HG03565 (cell line): ENCODE measurements around the gene PIH1D1.

ENCODE experiments used
- ATAC-seq: cut with Tn5 transposase; IDR thresholded peaks from one replicate; pipeline ENCODE4 v1.9.1; 2021; ENCODE audit warnings: mild to moderate bottlenecking, moderate library complexity; ENCODE audit not compliant: unreplicated experiment

The PIH1D1 gene

GRCh38 chr19:49451430-49452181 is at the start of gene PIH1D1:
PIH1D1 (minus strand) TSS chr19:49451814; CDS start chr19:49451574, 240 bp downstream.
- ATAC-seq, result peak; percentile 49

GRCh38 chr19:49499030-49499670 is 47.5 kb upstream of the PIH1D1 start:
- no peak for ATAC-seq

GRCh38 chr19:49498475-49498874 is 46.9 kb upstream of the PIH1D1 start:
- ATAC-seq, result no peak

GRCh38 chr19:49497789-49498103 is 46.1 kb upstream of the PIH1D1 start:
- ATAC-seq, result no peak

- no peak for ATAC-seq
Measured at GRCh38 chr19:49497047-49497788, 45.6 kb upstream of the PIH1D1 start.

GRCh38 chr19:49496574-49497008 is 45.0 kb upstream of the PIH1D1 start:
- no peak for ATAC-seq

GRCh38 chr19:49492573-49493405 is 41.2 kb upstream of the PIH1D1 start:
- no peak for ATAC-seq

- ATAC-seq, result no peak
Measured at GRCh38 chr19:49491804-49492572, 40.4 kb upstream of the PIH1D1 start.

- no peak for ATAC-seq
Measured at GRCh38 chr19:49491030-49491803, 39.6 kb upstream of the PIH1D1 start.

- ATAC-seq, result no peak
Measured at GRCh38 chr19:49490287-49491029, 38.8 kb upstream of the PIH1D1 start.

- ATAC-seq, result no peak
Measured at GRCh38 chr19:49489601-49490167, 38.1 kb upstream of the PIH1D1 start.

- ATAC-seq, result no peak
Measured at GRCh38 chr19:49488863-49489537, 37.4 kb upstream of the PIH1D1 start.

- ATAC-seq, result no peak
Measured at GRCh38 chr19:49488046-49488862, 36.6 kb upstream of the PIH1D1 start.

GRCh38 chr19:49487277-49488045 is 35.8 kb upstream of the PIH1D1 start, which contains the start of gene RPL13A:
RPL13A (plus strand) TSS chr19:49487608; CDS start chr19:49487630, 22 bp downstream.
- peak; percentile 87 for ATAC-seq

- ATAC-seq, result no peak
Measured at GRCh38 chr19:49486710-49487276, 35.2 kb upstream of the PIH1D1 start.

- ATAC-seq, result no peak
Measured at GRCh38 chr19:49486232-49486631, 34.6 kb upstream of the PIH1D1 start.
